Subcutaneous abdominal adipose tissue (tissue), 5 donors: ENCODE data around the gene OXER1.
A peak's percentile ranks its signal among the peaks of the same experiment; 100 is the strongest.

Experiments used
- H3K27ac ChIP-seq: one replicate; pipeline ENCODE4 v1.7.0; 2013; ENCODE audit warnings: low read depth, mild to moderate bottlenecking, inconsistent platforms, low read length, moderate library complexity
- H3K27me3 ChIP-seq, 5 donors: one replicate each; pipeline ENCODE4 v1.7.0; 2013; ENCODE audit warnings: low read length in 5 of 5, inconsistent platforms in 1 of 5; ENCODE audit not compliant: control insufficient read depth in 5 of 5, insufficient read depth in 4 of 5
- H3K36me3 ChIP-seq, 5 donors: one replicate each; pipeline ENCODE4 v1.7.0; 2013; ENCODE audit warnings: low read length in 5 of 5; ENCODE audit not compliant: control insufficient read depth in 5 of 5, insufficient read depth in 5 of 5
- H3K4me1 ChIP-seq, 5 donors: one replicate each; pipeline ENCODE4 v1.7.0; 2013; ENCODE audit warnings: low read length in 5 of 5, mild to moderate bottlenecking in 3 of 5, moderate library complexity in 1 of 5; ENCODE audit not compliant: control insufficient read depth in 5 of 5, insufficient read depth in 5 of 5
- H3K4me3 ChIP-seq, 5 donors: one replicate each; pipeline ENCODE4 v1.7.0; 2013; ENCODE audit warnings: low read length in 5 of 5, low read depth in 1 of 5
- H3K9ac ChIP-seq, 5 donors: one replicate each; pipeline ENCODE4 v1.7.0; 2013; ENCODE audit warnings: low read length in 5 of 5, mild to moderate bottlenecking in 4 of 5, moderate library complexity in 3 of 5
- H3K9me3 ChIP-seq, 5 donors: one replicate each; pipeline ENCODE4 v1.7.0; 2013; ENCODE audit warnings: low read length in 5 of 5; ENCODE audit not compliant: control insufficient read depth in 5 of 5
- donor health status: healthy.
- donor health status: healthy.
- donor health status: healthy.
- donor health status: healthy.
- donor health status: healthy.

The OXER1 gene

GRCh38 chr2:42804338-42804737 is 40.4 kb upstream of the OXER1 start:
- no peaks in the 10 kb centered on the region for H3K36me3 ChIP-seq
- H3K4me1 ChIP-seq: peaks cover 0 to 19% (median 16%) of the 10 kb centered on the region in 5 donors
- H3K9me3 ChIP-seq: no peaks in the 10 kb centered on the region
- H3K4me3 ChIP-seq: no peak overlapping the region
- no peaks in the 10 kb centered on the region for H3K27me3 ChIP-seq
- no peak overlapping the region for H3K9ac ChIP-seq
- no peak overlapping the region for H3K27ac ChIP-seq

- Histone ChIP-seq H3K27ac (no peak overlapping the region), H3K27me3 (no peaks in the 10 kb centered on the region), H3K9ac (no peak overlapping the region), H3K4me1 (peaks cover 0 to 19% (median 11%) of the 10 kb centered on the region in 5 donors), H3K4me3 (no peak overlapping the region), H3K36me3 (no peaks in the 10 kb centered on the region), H3K9me3 (no peaks in the 10 kb centered on the region)
Measured at GRCh38 chr2:42802150-42802549, 38.2 kb upstream of the OXER1 start.

GRCh38 chr2:42801381-42801780 is 37.4 kb upstream of the OXER1 start:
- Histone ChIP-seq H3K4me1 (peaks cover 0 to 19% (median 11%) of the 10 kb centered on the region in 5 donors), H3K36me3 (no peaks in the 10 kb centered on the region), H3K4me3 (peak overlapping the region in 1 of 5 donors; percentile 19), H3K27ac (peak overlapping the region; percentile 48), H3K9ac (no peak overlapping the region), H3K9me3 (no peaks in the 10 kb centered on the region), H3K27me3 (no peaks in the 10 kb centered on the region)

GRCh38 chr2:42800981-42801380 is 37.0 kb upstream of the OXER1 start:
- H3K4me1 ChIP-seq: peaks cover 0 to 19% (median 11%) of the 10 kb centered on the region in 5 donors
- peak overlapping the region in 1 of 5 donors; percentile 19 for H3K4me3 ChIP-seq
- H3K27me3 ChIP-seq: no peaks in the 10 kb centered on the region
- peak overlapping the region; percentile 48 for H3K27ac ChIP-seq
- no peaks in the 10 kb centered on the region for H3K36me3 ChIP-seq
- no peak overlapping the region for H3K9ac ChIP-seq
- no peaks in the 10 kb centered on the region for H3K9me3 ChIP-seq

GRCh38 chr2:42800461-42800962 is 36.6 kb upstream of the OXER1 start:
- peaks cover 0 to 19% (median 11%) of the 10 kb centered on the region in 5 donors for H3K4me1 ChIP-seq
- H3K27me3 ChIP-seq: no peaks in the 10 kb centered on the region
- H3K9me3 ChIP-seq: no peaks in the 10 kb centered on the region
- H3K4me3 ChIP-seq: no peak overlapping the region
- H3K27ac ChIP-seq: no peak overlapping the region
- H3K36me3 ChIP-seq: no peaks in the 10 kb centered on the region
- H3K9ac ChIP-seq: no peak overlapping the region

- Histone ChIP-seq H3K27ac (no peak overlapping the region), H3K36me3 (no peaks in the 10 kb centered on the region), H3K9me3 (no peaks in the 10 kb centered on the region), H3K4me1 (peaks cover 0 to 19% (median 11%) of the 10 kb centered on the region in 5 donors), H3K9ac (no peak overlapping the region), H3K4me3 (no peak overlapping the region), H3K27me3 (no peaks in the 10 kb centered on the region)
Measured at GRCh38 chr2:42799881-42800280, 35.9 kb upstream of the OXER1 start.

- H3K9ac ChIP-seq: no peak overlapping the region
- H3K4me3 ChIP-seq: no peak overlapping the region
- no peaks in the 10 kb centered on the region for H3K9me3 ChIP-seq
- H3K36me3 ChIP-seq: no peaks in the 10 kb centered on the region
- no peak overlapping the region for H3K27ac ChIP-seq
- no peaks in the 10 kb centered on the region for H3K27me3 ChIP-seq
- H3K4me1 ChIP-seq: peaks cover 0 to 30% (median 23%) of the 10 kb centered on the region in 5 donors
Measured at GRCh38 chr2:42797281-42797680, 33.3 kb upstream of the OXER1 start.

GRCh38 chr2:42796427-42797248 is 32.7 kb upstream of the OXER1 start:
- H3K9me3 ChIP-seq: no peaks in the 10 kb centered on the region
- H3K9ac ChIP-seq: no peak overlapping the region
- H3K27me3 ChIP-seq: no peaks in the 10 kb centered on the region
- peaks cover 0 to 36% (median 28%) of the 10 kb centered on the region in 5 donors for H3K4me1 ChIP-seq
- no peak overlapping the region for H3K27ac ChIP-seq
- no peak overlapping the region for H3K4me3 ChIP-seq
- H3K36me3 ChIP-seq: no peaks in the 10 kb centered on the region

- Histone ChIP-seq H3K27me3 (no peaks in the 10 kb centered on the region), H3K27ac (no peak overlapping the region), H3K9me3 (no peaks in the 10 kb centered on the region), H3K36me3 (no peaks in the 10 kb centered on the region), H3K9ac (no peak overlapping the region), H3K4me3 (no peak overlapping the region), H3K4me1 (peaks cover 0 to 29% (median 25%) of the 10 kb centered on the region in 5 donors)
Measured at GRCh38 chr2:42795841-42796301, 31.9 kb upstream of the OXER1 start.

GRCh38 chr2:42795275-42795674 is 31.3 kb upstream of the OXER1 start:
- Histone ChIP-seq H3K36me3 (no peaks in the 10 kb centered on the region), H3K27me3 (no peaks in the 10 kb centered on the region), H3K9me3 (no peaks in the 10 kb centered on the region), H3K27ac (no peak overlapping the region), H3K9ac (no peak overlapping the region), H3K4me3 (no peak overlapping the region), H3K4me1 (peaks cover 0 to 27% (median 23%) of the 10 kb centered on the region in 5 donors)
